Nasal cavity respiratory epithelium epithelial cell of viscerocranial mucosa (primary cell): Measurements from ENCODE around the gene TROAP. TPM values are rescaled to one million over a fixed set of nuclear protein-coding genes. Genes with fewer than 3 reads are reported as not detected.

Experiments used
- total RNA-seq: library from RNA; depleted of rRNA; stranded (reverse); fragments of >200 nt; gene quantifications from 2 replicates; pipeline ENCODE4 v1.2.3, GENCODE V29; 2014

Gene TROAP, protein sequence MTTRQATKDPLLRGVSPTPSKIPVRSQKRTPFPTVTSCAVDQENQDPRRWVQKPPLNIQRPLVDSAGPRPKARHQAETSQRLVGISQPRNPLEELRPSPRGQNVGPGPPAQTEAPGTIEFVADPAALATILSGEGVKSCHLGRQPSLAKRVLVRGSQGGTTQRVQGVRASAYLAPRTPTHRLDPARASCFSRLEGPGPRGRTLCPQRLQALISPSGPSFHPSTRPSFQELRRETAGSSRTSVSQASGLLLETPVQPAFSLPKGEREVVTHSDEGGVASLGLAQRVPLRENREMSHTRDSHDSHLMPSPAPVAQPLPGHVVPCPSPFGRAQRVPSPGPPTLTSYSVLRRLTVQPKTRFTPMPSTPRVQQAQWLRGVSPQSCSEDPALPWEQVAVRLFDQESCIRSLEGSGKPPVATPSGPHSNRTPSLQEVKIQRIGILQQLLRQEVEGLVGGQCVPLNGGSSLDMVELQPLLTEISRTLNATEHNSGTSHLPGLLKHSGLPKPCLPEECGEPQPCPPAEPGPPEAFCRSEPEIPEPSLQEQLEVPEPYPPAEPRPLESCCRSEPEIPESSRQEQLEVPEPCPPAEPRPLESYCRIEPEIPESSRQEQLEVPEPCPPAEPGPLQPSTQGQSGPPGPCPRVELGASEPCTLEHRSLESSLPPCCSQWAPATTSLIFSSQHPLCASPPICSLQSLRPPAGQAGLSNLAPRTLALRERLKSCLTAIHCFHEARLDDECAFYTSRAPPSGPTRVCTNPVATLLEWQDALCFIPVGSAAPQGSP
- total RNA-seq: 0.07 and 3.1 TPM in 2 replicates

GRCh38 chr12:49322708-49323523 lies at the start of gene TROAP:
Gene TROAP (plus strand): TSS chr12:49323255. CDS start chr12:49323609, 354 bp downstream.

DNA sequence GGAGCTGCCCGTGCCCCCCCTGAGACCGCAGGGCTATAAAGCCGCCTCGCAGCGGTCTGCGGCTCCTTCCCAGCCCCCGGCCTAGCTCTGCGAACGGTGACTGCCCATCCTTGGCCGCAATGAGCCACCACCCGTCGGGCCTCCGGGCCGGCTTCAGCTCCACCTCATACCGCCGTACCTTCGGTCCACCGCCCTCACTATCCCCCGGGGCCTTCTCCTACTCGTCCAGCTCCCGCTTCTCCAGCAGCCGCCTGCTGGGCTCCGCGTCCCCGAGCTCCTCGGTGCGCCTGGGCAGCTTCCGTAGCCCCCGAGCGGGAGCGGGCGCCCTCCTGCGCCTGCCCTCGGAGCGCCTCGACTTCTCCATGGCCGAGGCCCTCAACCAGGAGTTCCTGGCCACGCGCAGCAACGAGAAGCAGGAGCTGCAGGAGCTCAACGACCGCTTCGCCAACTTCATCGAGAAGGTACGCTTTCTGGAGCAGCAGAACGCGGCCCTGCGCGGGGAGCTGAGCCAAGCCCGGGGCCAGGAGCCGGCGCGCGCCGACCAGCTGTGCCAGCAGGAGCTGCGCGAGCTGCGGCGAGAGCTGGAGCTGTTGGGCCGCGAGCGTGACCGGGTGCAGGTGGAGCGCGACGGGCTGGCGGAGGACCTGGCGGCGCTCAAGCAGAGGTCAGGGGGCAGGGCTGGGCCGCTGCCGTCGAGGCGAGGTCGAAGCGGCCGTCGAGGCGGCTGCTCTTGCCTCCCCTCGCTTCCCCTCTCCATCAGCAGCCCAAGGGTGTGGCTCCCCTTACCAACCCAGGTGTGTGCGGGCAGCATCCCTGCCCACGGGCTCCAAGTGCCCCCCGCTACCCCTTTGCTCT lies 27.7 kb upstream of the TROAP start, which contains the start of gene PRPH:
PRPH (plus strand) TSS at position 66 of the 855 bp plus-strand sequence; CDS start at position 120, 54 bp downstream.

DNA sequence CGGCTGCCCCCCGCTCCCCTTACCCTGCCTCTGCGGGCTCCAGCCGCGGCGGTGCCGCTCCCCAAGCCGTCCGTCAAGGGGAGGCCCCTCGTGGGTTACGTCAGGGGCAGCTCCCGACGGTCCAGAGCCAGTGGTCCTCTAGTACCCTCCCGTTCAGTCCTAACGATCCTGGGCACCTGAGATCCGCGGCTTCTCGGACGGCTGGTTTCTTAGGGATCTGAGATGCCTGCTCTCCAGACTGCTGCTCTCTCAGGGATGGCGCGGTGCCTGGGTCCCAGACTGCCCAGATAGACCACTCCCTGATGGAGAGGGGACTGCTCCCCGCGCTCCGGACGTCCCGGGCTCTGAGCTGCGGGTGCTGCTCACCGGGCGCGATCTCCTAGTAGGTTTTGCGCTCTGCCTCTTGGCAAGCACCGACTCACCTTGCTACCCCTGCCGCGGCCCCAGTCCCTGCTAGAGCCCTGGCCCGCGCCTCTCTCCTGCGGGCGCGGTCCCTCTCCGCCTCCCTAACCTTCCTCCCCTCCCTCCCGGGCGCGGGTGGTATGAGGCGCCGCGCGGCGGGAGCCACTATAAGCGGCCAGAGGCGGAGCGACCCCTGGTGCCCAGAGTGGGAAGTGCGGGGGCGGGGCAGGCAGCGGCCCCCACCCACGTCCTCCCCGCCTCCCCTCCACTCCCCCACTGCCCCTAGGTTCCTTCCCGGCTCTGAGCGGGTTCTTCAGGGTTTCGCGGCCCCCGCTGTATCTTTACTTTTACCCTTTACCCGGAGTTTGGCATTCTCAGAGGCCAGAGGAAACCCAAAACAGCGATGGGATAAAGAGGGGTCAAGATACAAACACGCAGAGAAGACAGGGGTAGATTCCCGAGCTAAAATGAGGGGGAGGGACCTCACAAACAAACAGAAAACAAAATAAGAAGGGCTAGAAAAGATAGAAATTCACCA lies 13.9 kb downstream of the TROAP start, which contains the start of gene C1QL4:
C1QL4 (minus strand) TSS at position 544 of the 940 bp plus-strand sequence. CDS start 711 bp downstream, outside the sequence.

GRCh38 chr12:49346659-49347310 lies 23.7 kb downstream of the TROAP start, which contains the start of gene DNAJC22:
Gene DNAJC22 (plus strand): TSS chr12:49346888. CDS start chr12:49348873, 1,985 bp downstream.

DNA sequence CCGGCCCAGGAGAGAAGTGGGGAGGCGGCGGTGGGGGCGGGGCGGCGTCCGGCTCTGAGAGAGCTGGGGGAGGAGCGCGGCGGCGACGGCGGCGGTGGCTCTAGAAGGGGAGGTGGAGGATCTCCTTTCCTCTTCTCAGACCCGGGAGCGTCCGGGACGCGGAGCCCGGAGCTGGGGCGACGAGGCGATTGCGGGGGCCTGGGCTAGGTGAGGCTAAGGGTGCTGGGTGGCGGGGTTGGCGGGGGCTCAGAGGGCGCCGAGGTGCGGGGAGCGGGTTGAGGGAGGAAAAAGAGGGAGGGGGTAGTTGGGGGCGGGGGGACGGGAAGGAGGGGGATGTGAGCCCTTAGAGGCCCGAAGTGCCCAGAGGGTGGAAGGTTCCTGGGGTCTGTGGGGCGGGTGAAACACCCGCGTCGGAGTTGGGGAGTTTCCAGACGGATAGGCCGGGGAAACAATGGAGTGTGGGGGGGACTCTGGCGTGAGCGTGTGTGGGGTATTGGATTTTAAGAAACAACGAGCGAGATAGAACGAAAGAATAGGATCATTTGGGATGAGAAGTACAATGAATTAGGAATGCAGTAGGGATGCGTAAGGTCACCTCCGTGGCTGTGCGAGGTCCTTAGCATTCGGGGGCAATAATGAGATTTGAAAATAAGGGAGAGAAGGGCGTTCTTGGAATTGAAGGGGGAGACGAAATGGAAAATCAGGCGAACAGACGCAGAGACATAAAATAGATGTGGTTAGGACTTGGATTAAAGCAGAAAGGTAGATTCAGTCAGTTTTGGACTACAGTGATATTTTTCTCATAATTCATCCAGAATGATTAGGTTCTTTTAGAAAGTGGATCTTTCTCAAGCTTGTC lies 44.6 kb downstream of the TROAP start, which contains the start of gene SPATS2:
SPATS2 (plus strand) TSS at position 82 of the 859 bp plus-strand sequence. CDS start 93,551 bp downstream, outside the sequence.

Other genes with a start within 250 kb of the TROAP start
- gene DHH, start 228.5 kb upstream of the TROAP start, total RNA-seq: under 0.01 TPM in 1 of 2 replicates, not detected in the other
- 27.7 and 31.8 TPM in 2 replicates for gene LMBR1L, start 212.4 kb upstream of the TROAP start, total RNA-seq
- 114 and 181 TPM in 2 replicates for gene TUBA1B, start 191.9 kb upstream of the TROAP start, total RNA-seq
- gene TUBA1A, start 134.2 kb upstream of the TROAP start, total RNA-seq: 2.7 and 16.7 TPM in 2 replicates
- 208 and 261 TPM in 2 replicates for gene TUBA1C, start 58.2 kb upstream of the TROAP start, total RNA-seq
- 0.07 and 0.34 TPM in 2 replicates for gene PRPH, start 28.1 kb upstream of the TROAP start, total RNA-seq
- under 0.01 TPM in 1 of 2 replicates, not detected in the other for gene C1QL4, start 13.9 kb downstream of the TROAP start, total RNA-seq
- under 0.01 TPM in 1 of 2 replicates, not detected in the other for gene DNAJC22, start 23.6 kb downstream of the TROAP start, total RNA-seq
- 29.0 and 35.2 TPM in 2 replicates for gene SPATS2, start 44.2 kb downstream of the TROAP start, total RNA-seq
- gene KCNH3, start 215.8 kb downstream of the TROAP start, total RNA-seq: under 0.01 TPM in 1 of 2 replicates, not detected in the other
- gene MCRS1, start 244.9 kb downstream of the TROAP start, total RNA-seq: 46.1 and 56.7 TPM in 2 replicates